SK-N-SH (cell line): ENCODE measurements around the gene GLI2.

Experiments used
- CTCF ChIP-seq: fragments of 200-600 bp; sonication (generic); IDR thresholded peaks from 2 replicates; pipeline ENCODE4 v1.6.1; 2017; ENCODE audit warnings: antibody characterized with exemption, mild to moderate bottlenecking, moderate library complexity
- EP300 ChIP-seq, 2 experiments: IDR thresholded peaks; 2 replicates each; pipeline versions ENCODE4 v1.4.0 to v1.6.1; 2012; ENCODE audit warnings: borderline replicate concordance in 1 of 2, low read depth in 1 of 2, low read length in 1 of 2
- FOSL2 ChIP-seq: IDR thresholded peaks from 2 replicates; pipeline ENCODE4 v1.4.0; 2012; ENCODE audit warnings: low read depth, mild to moderate bottlenecking, moderate library complexity, borderline replicate concordance
- MXI1 ChIP-seq: IDR thresholded peaks from 2 replicates; pipeline ENCODE4 v1.6.1; 2012; ENCODE audit warnings: mild to moderate bottlenecking, low read depth, low read length, improper control_type of control experiment
- NFIC ChIP-seq: IDR thresholded peaks from 2 replicates; pipeline ENCODE4 v1.4.0; 2012; ENCODE audit warnings: borderline replicate concordance
- PBX3 ChIP-seq: IDR thresholded peaks from 2 replicates; pipeline ENCODE4; 2012
- POLR2AphosphoS5 ChIP-seq: IDR thresholded peaks from 2 replicates; pipeline ENCODE4 v1.6.1; 2012; ENCODE audit warnings: low read depth, low read length
- TAF1 ChIP-seq: IDR thresholded peaks from 2 replicates; pipeline ENCODE4 v1.6.1; 2012; ENCODE audit warnings: low read depth, mild to moderate bottlenecking, low read length, moderate library complexity, borderline replicate concordance
- TCF12 ChIP-seq: IDR thresholded peaks from 2 replicates; pipeline ENCODE4 v1.4.0; 2012
- USF1 ChIP-seq: IDR thresholded peaks from 2 replicates; pipeline ENCODE4 v1.4.0; 2012; ENCODE audit warnings: low read depth, borderline replicate concordance
- YY1 ChIP-seq: IDR thresholded peaks from 2 replicates; pipeline ENCODE4 v1.4.0; 2012; ENCODE audit warnings: low read depth, mild to moderate bottlenecking
- TF ChIP-seq, protein P1 (sequence below): IDR thresholded peaks from 2 replicates; pipeline ENCODE4 v1.6.1; 2012; ENCODE audit warnings: mild to moderate bottlenecking, low read depth, low read length, moderate library complexity
- TF ChIP-seq, protein P2 (sequence below): fragments of 150-350 bp; IDR thresholded peaks from 2 replicates; pipeline ENCODE4 v1.6.1; 2016; ENCODE audit warnings: mild to moderate bottlenecking, low read depth, low read length

DNA sequence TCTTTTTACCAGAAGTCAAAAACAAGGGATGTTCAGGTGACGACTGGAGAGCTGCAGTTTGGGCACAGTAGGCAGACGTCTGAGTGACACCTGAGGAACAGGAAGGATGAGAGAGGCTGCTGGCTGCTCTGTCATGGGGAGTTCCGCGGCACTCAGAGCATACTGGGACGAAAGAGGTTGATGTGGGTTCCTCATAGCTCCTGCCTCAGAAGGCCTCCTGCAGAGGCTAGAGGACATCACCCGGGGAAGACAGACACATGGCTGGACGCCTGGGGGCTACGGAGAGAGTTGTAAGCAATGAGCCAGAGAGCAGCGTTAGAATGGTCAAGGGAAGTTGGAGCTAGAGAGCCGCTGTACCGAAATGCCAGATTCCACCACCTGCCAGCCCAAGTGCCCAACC is 45.1 kb upstream of the GLI2 start:
- no peak for TF ChIP-seq CTCF
- TF ChIP-seq TAF1, result no peak
- TF ChIP-seq MXI1, result no peak
- TF ChIP-seq FOSL2, result no peak
- no peak for TF ChIP-seq PBX3
- no peak for TF ChIP-seq POLR2AphosphoS5
- TF ChIP-seq, protein P1, sequence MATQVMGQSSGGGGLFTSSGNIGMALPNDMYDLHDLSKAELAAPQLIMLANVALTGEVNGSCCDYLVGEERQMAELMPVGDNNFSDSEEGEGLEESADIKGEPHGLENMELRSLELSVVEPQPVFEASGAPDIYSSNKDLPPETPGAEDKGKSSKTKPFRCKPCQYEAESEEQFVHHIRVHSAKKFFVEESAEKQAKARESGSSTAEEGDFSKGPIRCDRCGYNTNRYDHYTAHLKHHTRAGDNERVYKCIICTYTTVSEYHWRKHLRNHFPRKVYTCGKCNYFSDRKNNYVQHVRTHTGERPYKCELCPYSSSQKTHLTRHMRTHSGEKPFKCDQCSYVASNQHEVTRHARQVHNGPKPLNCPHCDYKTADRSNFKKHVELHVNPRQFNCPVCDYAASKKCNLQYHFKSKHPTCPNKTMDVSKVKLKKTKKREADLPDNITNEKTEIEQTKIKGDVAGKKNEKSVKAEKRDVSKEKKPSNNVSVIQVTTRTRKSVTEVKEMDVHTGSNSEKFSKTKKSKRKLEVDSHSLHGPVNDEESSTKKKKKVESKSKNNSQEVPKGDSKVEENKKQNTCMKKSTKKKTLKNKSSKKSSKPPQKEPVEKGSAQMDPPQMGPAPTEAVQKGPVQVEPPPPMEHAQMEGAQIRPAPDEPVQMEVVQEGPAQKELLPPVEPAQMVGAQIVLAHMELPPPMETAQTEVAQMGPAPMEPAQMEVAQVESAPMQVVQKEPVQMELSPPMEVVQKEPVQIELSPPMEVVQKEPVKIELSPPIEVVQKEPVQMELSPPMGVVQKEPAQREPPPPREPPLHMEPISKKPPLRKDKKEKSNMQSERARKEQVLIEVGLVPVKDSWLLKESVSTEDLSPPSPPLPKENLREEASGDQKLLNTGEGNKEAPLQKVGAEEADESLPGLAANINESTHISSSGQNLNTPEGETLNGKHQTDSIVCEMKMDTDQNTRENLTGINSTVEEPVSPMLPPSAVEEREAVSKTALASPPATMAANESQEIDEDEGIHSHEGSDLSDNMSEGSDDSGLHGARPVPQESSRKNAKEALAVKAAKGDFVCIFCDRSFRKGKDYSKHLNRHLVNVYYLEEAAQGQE, result no peak
- TF ChIP-seq EP300 (IDR thresholded peaks at IDR 0.05; ENCODE audit: borderline replicate concordance in 1 of 2, low read depth in 1 of 2, low read length in 1 of 2), result no peak
- TF ChIP-seq, protein P2, sequence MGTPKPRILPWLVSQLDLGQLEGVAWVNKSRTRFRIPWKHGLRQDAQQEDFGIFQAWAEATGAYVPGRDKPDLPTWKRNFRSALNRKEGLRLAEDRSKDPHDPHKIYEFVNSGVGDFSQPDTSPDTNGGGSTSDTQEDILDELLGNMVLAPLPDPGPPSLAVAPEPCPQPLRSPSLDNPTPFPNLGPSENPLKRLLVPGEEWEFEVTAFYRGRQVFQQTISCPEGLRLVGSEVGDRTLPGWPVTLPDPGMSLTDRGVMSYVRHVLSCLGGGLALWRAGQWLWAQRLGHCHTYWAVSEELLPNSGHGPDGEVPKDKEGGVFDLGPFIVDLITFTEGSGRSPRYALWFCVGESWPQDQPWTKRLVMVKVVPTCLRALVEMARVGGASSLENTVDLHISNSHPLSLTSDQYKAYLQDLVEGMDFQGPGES, result no peak
- no peak for TF ChIP-seq YY1
- no peak for TF ChIP-seq USF1
- TF ChIP-seq NFIC, result no peak
- no peak for TF ChIP-seq TCF12
